ENCODE measurements around the gene PDCD6IP. TPM values are rescaled to one million over a fixed set of nuclear protein-coding genes. Genes with fewer than 3 reads are reported as not detected.
"Not testable (repeated sequence)": the region's sequence is repeated elsewhere in the genome, so short reads cannot be mapped to it uniquely, and the experiment has no call there.

PDCD6IP gene
- total and polyA plus RNA-seq, 2 of the 13 experiments (the other 11 are each of a cell fraction or from before 2014, with no cell fraction given): 62.5 to 85.6 TPM

- POLR2A ChIA-PET; H3K4me2 ChIP-seq (ENCODE audit: low read depth, low read length); ATAC-seq; H3K27me3 ChIP-seq (ENCODE audit: control insufficient read depth in 1 of 2, insufficient read depth in 2 of 2, low read length in 2 of 2); FAIRE-seq; H2AFZ ChIP-seq (ENCODE audit: low read length); BruUV-seq (replicated peaks); intact Hi-C loops (cut with micrococcal nuclease; ENCODE audit: unreplicated experiment); H3K9me3 ChIP-seq (ENCODE audit: low read length); H4K20me1 ChIP-seq (ENCODE audit: insufficient read depth, low read length); H3K4me1 ChIP-seq (ENCODE audit: insufficient read depth, low read length); in situ Hi-C loops (cut with HindIII; ENCODE audit: extremely low pct_ligation_motif_present, low pct_unique_long_range_greater_than_20kb); H3K79me2 ChIP-seq (ENCODE audit: insufficient read depth, low read length); H3K27ac ChIP-seq (ENCODE audit: extremely low read length, insufficient read depth, low read length); H3K9ac ChIP-seq (ENCODE audit: insufficient read depth, low read depth, low read length); H3K4me3 ChIP-seq (replicated peaks in 1 of 3; ENCODE audit: insufficient read depth in 1 of 3, low read depth in 2 of 3, low read length in 3 of 3); DNase-seq (ENCODE audit: low spot score); CTCF ChIA-PET (ENCODE audit: low intra/inter-chr PET ratio, low total read pairs): not testable (repeated sequence)
- H3K36me3 ChIP-seq (replicated peaks in 1 of 2; ENCODE audit: control insufficient read depth in 1 of 2, insufficient read depth in 2 of 2, low read length in 2 of 2): peaks cover 1 to 24% of the 10 kb centered on the region in 2 experiments; a peak in 4 of 5 replicates
- peak; percentile 37; the same call in 1 of the 2 replicates for TF ChIP-seq MAFF (IDR thresholded peaks at IDR 0.05; ENCODE audit: low read depth, low read length)
- 100% methylated on average over 1 of the region's 1 CpG for WGBS (ENCODE audit: low lambda C conversion rate)
Observed at GRCh38 chr3:33857701-33858100, 59.3 kb downstream of the PDCD6IP start.

- no peaks in the 10 kb centered on the region for H3K4me1 ChIP-seq (ENCODE audit: insufficient read depth, low read length)
- intact Hi-C loops (cut with micrococcal nuclease; ENCODE audit: unreplicated experiment): no loop called here
- no TSS peak for BruUV-seq (replicated peaks)
- no peak overlapping the region for H3K4me3 ChIP-seq (replicated peaks in 1 of 3; ENCODE audit: insufficient read depth in 1 of 3, low read depth in 2 of 3, low read length in 3 of 3)
- H3K9ac ChIP-seq (ENCODE audit: insufficient read depth, low read depth, low read length): no peak overlapping the region
- ChIA-PET POLR2A (no interaction called here), CTCF (ENCODE audit: low intra/inter-chr PET ratio, low total read pairs) (no interaction called here)
- no peaks in the 10 kb centered on the region for H3K79me2 ChIP-seq (ENCODE audit: insufficient read depth, low read length)
- no peak overlapping the region for H3K4me2 ChIP-seq (ENCODE audit: low read depth, low read length)
- H3K27ac ChIP-seq (ENCODE audit: extremely low read length, insufficient read depth, low read length): no peak overlapping the region
- in situ Hi-C loops (cut with HindIII; ENCODE audit: extremely low pct_ligation_motif_present, low pct_unique_long_range_greater_than_20kb): no loop called here
- H3K9me3 ChIP-seq (ENCODE audit: low read length): no peaks in the 10 kb centered on the region
- no peak for FAIRE-seq
- no peak for ATAC-seq
- DNase-seq (ENCODE audit: low spot score): no peak
- no peaks in the 10 kb centered on the region for H4K20me1 ChIP-seq (ENCODE audit: insufficient read depth, low read length)
- H3K27me3 ChIP-seq (ENCODE audit: control insufficient read depth in 1 of 2, insufficient read depth in 2 of 2, low read length in 2 of 2): no peaks in the 10 kb centered on the region
- no peak overlapping the region for H2AFZ ChIP-seq (ENCODE audit: low read length)
- 100% methylated on average over 4 of the region's 4 CpGs for WGBS (ENCODE audit: low lambda C conversion rate)
- TF ChIP-seq ZNF747 (CRISPR knock-in tag; IDR thresholded peaks at IDR 0.05; ENCODE audit: borderline replicate concordance): no peak
- TF ChIP-seq ZNF124 (CRISPR knock-in tag; IDR thresholded peaks at IDR 0.05): no peak
- no peak for TF ChIP-seq DNMT3B (CRISPR knock-in tag; conservative IDR thresholded peaks at IDR 0.05)
- no peak for TF ChIP-seq ZMYM4 (CRISPR knock-in tag; IDR thresholded peaks at IDR 0.05)
- TF ChIP-seq MEF2D (CRISPR knock-in tag; IDR thresholded peaks at IDR 0.05): no peak
- no peak for TF ChIP-seq ZNF597 (CRISPR knock-in tag; IDR thresholded peaks at IDR 0.05)
- TF ChIP-seq PCBP1 (IDR thresholded peaks at IDR 0.05; ENCODE audit: borderline replicate concordance, low read depth, low read length): no peak
- TF ChIP-seq ZNF468 (CRISPR knock-in tag; IDR thresholded peaks at IDR 0.05): no peak
- no peak for TF ChIP-seq MAFK (conservative IDR thresholded peaks at IDR 0.05 in 1 of 2, IDR thresholded peaks at IDR 0.05 in 1 of 2; ENCODE audit: low read length in 2 of 2)
- TF ChIP-seq ZNF691 (CRISPR knock-in tag; IDR thresholded peaks at IDR 0.05; ENCODE audit: borderline replicate concordance, low read depth): no peak
- TF ChIP-seq ISX (CRISPR knock-in tag; conservative IDR thresholded peaks at IDR 0.05): no peak
- H3K36me3 ChIP-seq (replicated peaks in 1 of 2; ENCODE audit: control insufficient read depth in 1 of 2, insufficient read depth in 2 of 2, low read length in 2 of 2): peaks cover 1 to 22% of the 10 kb centered on the region in 2 experiments; a peak in 4 of 5 replicates
Observed at GRCh38 chr3:33858131-33858530, 59.7 kb downstream of the PDCD6IP start.
